Measurements from ENCODE around the gene FMNL1. TPM values are rescaled to one million over a fixed set of nuclear protein-coding genes. Genes with fewer than 3 reads are reported as not detected.

FMNL1 gene
- polyA plus RNA-seq, 2 of the 4 experiments (the other 2 are of a cell fraction) = 8.6 to 43.9 TPM

DNA sequence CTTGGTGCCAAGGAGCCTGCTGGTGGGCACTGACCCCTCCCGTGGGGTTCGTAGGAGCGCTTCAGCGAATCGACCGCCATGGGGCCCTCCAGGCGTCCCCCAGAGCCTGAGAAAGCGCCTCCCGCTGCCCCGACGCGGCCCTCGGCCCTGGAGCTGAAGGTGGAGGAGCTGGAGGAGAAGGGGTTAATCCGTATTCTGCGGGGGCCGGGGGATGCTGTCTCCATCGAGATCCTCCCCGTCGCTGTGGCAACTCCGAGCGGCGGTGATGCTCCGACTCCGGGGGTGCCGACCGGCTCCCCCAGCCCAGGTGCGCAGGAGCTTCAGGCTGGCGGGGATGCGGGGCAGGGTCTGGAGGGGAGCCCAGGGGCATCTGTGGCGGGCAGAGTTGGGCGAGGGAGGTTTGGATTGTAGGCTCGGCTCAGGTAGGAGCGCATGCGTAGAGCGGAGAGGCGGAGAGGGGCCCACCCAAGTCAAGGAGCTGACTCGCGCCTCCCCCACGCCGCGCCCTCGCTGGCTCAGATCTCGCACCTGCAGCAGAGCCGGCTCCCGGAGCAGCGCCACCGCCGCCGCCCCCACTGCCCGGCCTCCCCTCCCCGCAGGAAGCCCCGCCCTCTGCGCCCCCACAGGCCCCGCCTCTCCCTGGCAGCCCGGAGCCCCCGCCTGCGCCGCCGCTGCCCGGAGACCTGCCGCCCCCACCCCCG lies 19.8 kb downstream of the FMNL1 start:
- H3K9me3 ChIP-seq = no peaks in the 10 kb centered on the region
- H3K4me3 ChIP-seq = no peak overlapping the region
- peaks cover 13% of the 10 kb centered on the region for H3K4me1 ChIP-seq
- ChIA-PET POLR2A (interaction anchor here (2.6 kb wide), 1 partner anchor 93 kb away, joined by 13 read pairs; the partner anchor contains the start of gene HEXIM1), CTCF (interaction anchor here (0.7 to 35.1 kb wide), 10 partner anchors 15 to 352 kb away, joined by 3 to 1378 read pairs (median 4); partner anchors contain the start of genes ACBD4, FMNL1 and SPATA32)
- ATAC-seq (no peak), DNase-seq (ENCODE audit: low read depth in 1 of 2, low spot score in 1 of 2) (no peak), FAIRE-seq (no peak)
- H3K4me2 ChIP-seq = no peak overlapping the region
- WGBS (ENCODE audit: missing lambda C conversion rate) = 91% methylated on average over 49 of the region's 62 CpGs
- H3K27ac ChIP-seq = no peak overlapping the region; a peak in 1 of 6 replicates
- TF ChIP-seq FOSL2 (IDR thresholded peaks at IDR 0.05) = no peak
- no peak for TF ChIP-seq FOSL2 (CRISPR knock-in tag; IDR thresholded peaks at IDR 0.05)
- no peak for TF ChIP-seq EHF (CRISPR knock-in tag; IDR thresholded peaks at IDR 0.05)
- TF ChIP-seq GATA3 (IDR thresholded peaks at IDR 0.05; ENCODE audit: borderline replicate concordance) = no peak
- TF ChIP-seq, protein P1, sequence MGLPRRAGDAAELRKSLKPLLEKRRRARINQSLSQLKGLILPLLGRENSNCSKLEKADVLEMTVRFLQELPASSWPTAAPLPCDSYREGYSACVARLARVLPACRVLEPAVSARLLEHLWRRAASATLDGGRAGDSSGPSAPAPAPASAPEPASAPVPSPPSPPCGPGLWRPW (IDR thresholded peaks at IDR 0.05) = no peak
- TF ChIP-seq ZFP36 (IDR thresholded peaks at IDR 0.05; ENCODE audit: borderline replicate concordance, partially characterized antibody) = no peak
- TF ChIP-seq CBX2 (IDR thresholded peaks at IDR 0.05; ENCODE audit: borderline replicate concordance, low read depth) = no peak

DNA sequence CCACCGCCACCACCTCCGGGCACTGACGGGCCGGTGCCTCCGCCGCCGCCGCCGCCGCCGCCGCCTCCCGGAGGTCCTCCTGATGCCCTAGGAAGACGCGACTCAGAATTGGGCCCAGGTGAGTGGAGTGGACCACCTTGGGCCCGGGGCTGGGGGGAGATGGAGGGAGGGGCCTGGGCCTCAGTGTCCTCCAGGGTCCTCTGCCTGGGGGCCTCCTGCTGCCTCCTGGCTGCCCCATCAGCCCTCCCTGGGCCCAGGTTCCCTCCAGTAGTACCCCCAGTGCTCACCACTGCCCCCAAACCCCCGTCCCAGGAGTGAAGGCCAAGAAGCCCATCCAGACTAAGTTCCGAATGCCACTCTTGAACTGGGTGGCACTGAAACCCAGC lies 20.3 kb downstream of the FMNL1 start:
- peaks cover 15% of the 10 kb centered on the region for H3K4me1 ChIP-seq
- TF ChIP-seq EHMT2 (IDR thresholded peaks at IDR 0.05; ENCODE audit: low read depth) = no peak
- FAIRE-seq = no peak
- ATAC-seq = no peak
- H3K4me3 ChIP-seq = no peak overlapping the region
- peak overlapping the region in 1 of 2 experiments; percentile 93; a peak in 2 of 6 replicates for H3K27ac ChIP-seq
- H3K9me3 ChIP-seq = no peaks in the 10 kb centered on the region
- no peak overlapping the region for H3K4me2 ChIP-seq
- POLR2A ChIA-PET = interaction anchor here (2.6 kb wide), 1 partner anchor 94 kb away, joined by 13 read pairs; the partner anchor contains the start of gene HEXIM1
- CTCF ChIA-PET = interaction anchor here (1.1 to 35.1 kb wide), 9 partner anchors 15 to 153 kb away, joined by 3 to 1378 read pairs (median 5); partner anchors contain the start of genes ACBD4, FMNL1 and SPATA32
- DNase-seq (ENCODE audit: low read depth in 1 of 2, low spot score in 1 of 2) = no peak
- WGBS (ENCODE audit: missing lambda C conversion rate) = 100% methylated on average over 2 of the region's 18 CpGs

DNA sequence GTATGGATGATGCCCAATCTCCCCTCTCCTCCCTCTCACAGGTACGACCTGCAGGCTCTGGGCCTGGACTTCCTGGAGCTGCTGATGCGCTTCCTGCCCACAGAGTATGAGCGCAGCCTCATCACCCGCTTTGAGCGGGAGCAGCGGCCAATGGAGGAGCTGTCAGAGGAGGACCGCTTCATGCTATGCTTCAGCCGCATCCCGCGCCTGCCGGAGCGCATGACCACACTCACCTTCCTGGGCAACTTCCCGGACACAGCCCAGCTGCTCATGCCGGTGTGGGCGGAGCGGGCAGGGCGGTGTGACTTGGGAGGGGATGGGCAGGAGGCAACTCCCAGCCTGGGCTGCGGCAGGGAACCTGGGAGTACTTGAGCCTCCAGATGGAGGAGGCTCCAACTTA lies 22.1 kb downstream of the FMNL1 start:
- no peak overlapping the region for H3K4me2 ChIP-seq
- no peak for ATAC-seq
- no peak for DNase-seq (ENCODE audit: low read depth in 1 of 2, low spot score in 1 of 2)
- TF ChIP-seq PHF8 (IDR thresholded peaks at IDR 0.05; ENCODE audit: borderline replicate concordance, low read depth) = no peak
- no peak for TF ChIP-seq MAZ (IDR thresholded peaks at IDR 0.05; ENCODE audit: borderline replicate concordance, low read depth, low read length)
- 0 out of 2 replicates have a peak, but pooled peaks have one; percentile 15 for TF ChIP-seq MAX (IDR thresholded peaks at IDR 0.05)
- no peak for TF ChIP-seq KDM5A (IDR thresholded peaks at IDR 0.05)
- TF ChIP-seq MAFK (IDR thresholded peaks at IDR 0.05; ENCODE audit: partially characterized antibody) = no peak
- TF ChIP-seq REST (IDR thresholded peaks at IDR 0.05) = no peak
- no peak for TF ChIP-seq HEYL (CRISPR knock-in tag; IDR thresholded peaks at IDR 0.05)
- TF ChIP-seq GATA3 (IDR thresholded peaks at IDR 0.05; ENCODE audit: borderline replicate concordance) = no peak
- no peaks in the 10 kb centered on the region for H3K9me3 ChIP-seq
- H3K4me1 ChIP-seq = peaks cover 18% of the 10 kb centered on the region
- WGBS (ENCODE audit: missing lambda C conversion rate) = 92% methylated on average over 18 of the region's 18 CpGs
- ChIA-PET POLR2A (interaction anchor here (2.6 kb wide), 1 partner anchor 95 kb away, joined by 13 read pairs; the partner anchor contains the start of gene HEXIM1), CTCF (interaction anchor here (0.7 to 35.1 kb wide), 11 partner anchors 10 to 182 kb away, joined by 3 to 1378 read pairs (median 5); partner anchors contain the start of genes ACBD4 and FMNL1)
- no peak for FAIRE-seq
- H3K27ac ChIP-seq = peak overlapping the region in 1 of 2 experiments; percentile 93; a peak in 3 of 6 replicates
- no peak overlapping the region for H3K4me3 ChIP-seq
